ENCODE data around the gene GNAS-AS1.

Gene GNAS-AS1

DNA sequence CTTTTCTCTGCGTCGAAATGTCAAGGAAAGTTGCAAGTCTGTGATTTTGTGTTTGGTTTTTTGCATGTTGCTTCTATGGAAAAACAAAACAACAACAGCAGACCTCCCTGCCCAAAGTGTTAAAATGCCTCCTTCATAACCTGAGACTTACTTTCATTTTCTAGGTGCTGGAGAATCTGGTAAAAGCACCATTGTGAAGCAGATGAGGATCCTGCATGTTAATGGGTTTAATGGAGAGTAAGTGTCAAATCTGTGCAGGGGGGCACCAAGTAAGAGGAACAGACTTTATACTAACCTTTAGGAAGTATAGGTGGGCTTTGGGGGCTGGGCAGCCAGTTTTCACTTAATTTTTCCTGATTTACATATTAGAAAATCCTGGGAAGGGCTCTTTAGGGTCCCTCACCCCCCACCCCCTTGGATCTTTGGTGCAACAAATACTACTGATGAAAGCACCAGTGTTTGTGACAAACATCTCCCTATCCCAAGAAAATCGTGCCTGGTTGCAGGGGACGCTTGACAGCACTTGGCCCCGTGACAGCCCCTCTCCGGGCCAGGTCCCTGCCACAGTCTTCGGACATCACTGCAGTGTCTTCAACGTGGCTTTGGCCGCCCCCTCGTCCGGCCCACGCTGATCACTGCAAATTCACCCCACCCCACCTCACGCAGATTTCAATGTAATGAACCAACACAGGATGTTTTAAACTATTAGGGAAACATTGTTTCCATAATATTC, 44.9 kb upstream of the GNAS-AS1 start:
- TF ChIP-seq CTCF (IDR thresholded peaks at IDR 0.05; ENCODE audit: insufficient read depth, missing control alignments) = no peak
- FAIRE-seq (no peak), DNase-seq (ENCODE audit: insufficient read length, low spot score) (no peak)

GRCh38 chr20:58894652-58895447, 44.1 kb upstream of the GNAS-AS1 start:
- FAIRE-seq (no peak), DNase-seq (ENCODE audit: insufficient read length, low spot score) (no peak)
- no peak for TF ChIP-seq CTCF (IDR thresholded peaks at IDR 0.05; ENCODE audit: insufficient read depth, missing control alignments)

DNA sequence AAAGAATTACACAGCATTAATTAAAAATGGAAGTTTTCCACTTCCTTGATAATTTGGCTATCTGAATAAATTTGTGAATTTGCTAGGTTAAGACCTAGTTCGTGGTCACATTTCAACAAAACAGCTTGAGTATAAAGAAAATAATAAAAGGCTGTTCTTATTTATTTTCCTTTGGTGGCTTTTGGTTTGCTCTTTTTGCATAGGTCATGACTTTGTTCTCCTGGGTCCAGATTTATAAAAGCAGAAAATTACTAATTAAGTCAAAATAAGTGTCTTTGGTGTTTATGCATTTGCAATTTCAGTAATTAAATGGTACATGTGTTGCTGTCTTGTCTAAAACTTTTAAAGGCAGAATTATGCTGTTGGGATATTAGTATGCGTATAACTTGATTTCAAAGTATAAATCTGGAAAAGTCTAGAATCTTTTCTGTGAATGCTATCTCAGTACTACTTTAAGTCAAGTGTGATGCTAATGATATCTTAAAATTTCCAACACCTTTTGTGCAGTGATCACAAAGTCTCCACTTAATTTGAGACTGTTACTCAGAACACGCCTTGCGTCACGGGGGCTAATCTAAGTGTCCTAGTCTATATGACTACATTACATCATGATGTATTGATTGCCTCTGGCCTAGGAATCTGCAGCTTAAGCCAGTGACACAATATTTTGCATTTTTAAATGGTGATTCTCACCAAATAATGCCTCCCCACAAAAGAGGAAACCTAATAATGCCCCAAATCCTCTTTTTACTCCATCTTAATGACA, 42.8 kb upstream of the GNAS-AS1 start:
- no peak for DNase-seq (ENCODE audit: insufficient read length, low spot score)
- TF ChIP-seq CTCF (IDR thresholded peaks at IDR 0.05; ENCODE audit: insufficient read depth, missing control alignments) = no peak
- FAIRE-seq = peak; percentile 53

DNA sequence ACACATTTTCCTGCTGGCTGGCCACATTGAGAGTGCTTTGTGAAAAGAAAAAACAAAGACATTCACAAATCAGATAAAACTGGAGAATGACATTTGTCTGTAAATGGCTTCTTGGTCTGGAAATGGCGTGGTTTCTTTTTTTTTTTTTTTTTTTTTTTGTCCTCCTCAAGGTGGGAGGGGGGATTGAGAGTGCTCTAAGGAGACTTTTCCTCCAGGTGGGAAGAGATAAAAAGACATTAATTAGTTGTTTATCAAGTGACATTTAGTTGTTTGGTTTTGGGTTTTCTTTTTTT, 42.2 kb upstream of the GNAS-AS1 start:
- no peak for TF ChIP-seq CTCF (IDR thresholded peaks at IDR 0.05; ENCODE audit: insufficient read depth, missing control alignments)
- DNase-seq (ENCODE audit: insufficient read length, low spot score) = no peak

GRCh38 chr20:58892141-58892931, 41.6 kb upstream of the GNAS-AS1 start:
- DNase-seq (ENCODE audit: insufficient read length, low spot score) (peak; percentile 49), FAIRE-seq (no peak)
- TF ChIP-seq CTCF (IDR thresholded peaks at IDR 0.05; ENCODE audit: insufficient read depth, missing control alignments) = peak; percentile 16

More for the DNA sequence above, 42.2 kb upstream of the GNAS-AS1 start:
- FAIRE-seq = no peak

GRCh38 chr20:58891718-58892140, 41.0 kb upstream of the GNAS-AS1 start:
- no peak for DNase-seq (ENCODE audit: insufficient read length, low spot score)
- TF ChIP-seq CTCF (IDR thresholded peaks at IDR 0.05; ENCODE audit: insufficient read depth, missing control alignments) = no peak
- no peak for FAIRE-seq
